ENCODE data around the gene GTF3A.

The GTF3A gene

GRCh38 chr13:27482983-27483382 lies 58.6 kb downstream of the GTF3A start:
- DNase-seq (ENCODE audit: low read depth), result no peak
- H3K4me3 ChIP-seq (ENCODE audit: control insufficient read depth, low read depth, low read length), result no peak overlapping the region
- TF ChIP-seq CTCF (conservative IDR thresholded peaks at IDR 0.05; ENCODE audit: control insufficient read depth, insufficient read depth, low read depth, low read length), result no peak

- no peak for DNase-seq (ENCODE audit: low read depth)
- no peak for TF ChIP-seq CTCF (conservative IDR thresholded peaks at IDR 0.05; ENCODE audit: control insufficient read depth, insufficient read depth, low read depth, low read length)
- H3K4me3 ChIP-seq (ENCODE audit: control insufficient read depth, low read depth, low read length), result no peak overlapping the region
Measured at GRCh38 chr13:27483421-27483820, 59.0 kb downstream of the GTF3A start.

Data from fibroblast of mammary gland (primary cell).